Neural progenitor cell (in vitro differentiated cells): ENCODE measurements around the gene OR10J5. TPM values are rescaled to one million over a fixed set of nuclear protein-coding genes. Genes with fewer than 3 reads are reported as not detected.
"Not testable (repeated sequence)": the region's sequence is repeated elsewhere in the genome, so short reads cannot be mapped to it uniquely, and the experiment has no call there.

Source experiments
- DNase-seq: peaks from one replicate; pipeline ENCODE4 v3.0.0-alpha.2; 2016; ENCODE audit warnings: low spot score
- H2AFZ ChIP-seq: fragments of 200-600 bp; sonication (generic); replicated peaks from 2 replicates; pipeline ENCODE4 v1.6.1; 2016; ENCODE audit warnings: antibody characterized with exemption
- H3F3A ChIP-seq: fragments of 200-600 bp; sonication (generic); 2 replicates; pipeline ENCODE4 v1.6.1; 2016; ENCODE audit warnings: antibody characterized with exemption, low read depth
- H3K27ac ChIP-seq: fragments of 200-600 bp; sonication (generic); 2 replicates; pipeline ENCODE4 v1.5.1; 2016; ENCODE audit warnings: mild to moderate bottlenecking
- H3K27me3 ChIP-seq: fragments of 200-600 bp; sonication (generic); 2 replicates; pipeline ENCODE4 v1.6.1; 2016; ENCODE audit warnings: mild to moderate bottlenecking, moderate library complexity
- H3K36me3 ChIP-seq: fragments of 200-600 bp; sonication (generic); 2 replicates; pipeline ENCODE4 v1.5.1; 2016
- H3K4me1 ChIP-seq: fragments of 200-600 bp; sonication (generic); 2 replicates; pipeline ENCODE4 v1.6.1; 2016; ENCODE audit warnings: mixed run types
- H3K4me2 ChIP-seq: fragments of 200-600 bp; sonication (generic); 2 replicates; pipeline ENCODE4 v1.6.1; 2016
- H3K4me3 ChIP-seq: fragments of 200-600 bp; sonication (generic); 2 replicates; pipeline ENCODE4 v1.5.1; 2016
- H3K79me2 ChIP-seq: fragments of 200-600 bp; sonication (generic); 2 replicates; pipeline ENCODE4 v1.6.1; 2016; ENCODE audit warnings: low read depth
- H3K9ac ChIP-seq: fragments of 200-600 bp; sonication (generic); 2 replicates; pipeline ENCODE4 v1.6.1; 2016
- H3K9me3 ChIP-seq: fragments of 200-600 bp; sonication (generic); 2 replicates; pipeline ENCODE4 v1.5.1; 2016; ENCODE audit warnings: low read depth
- H4K20me1 ChIP-seq: fragments of 200-600 bp; sonication (generic); 2 replicates; pipeline ENCODE4 v1.6.1; 2016; ENCODE audit warnings: low read depth
- H3K27ac Mint-ChIP-seq: 3 replicates; pipeline ENCODE4 v1.8.0; 2021; ENCODE audit warnings: mixed read lengths
- H3K27me3 Mint-ChIP-seq: 2 replicates; pipeline ENCODE4 v1.8.0; 2022; ENCODE audit warnings: low read depth, mild to moderate bottlenecking, inconsistent platforms, moderate library complexity, mixed read lengths; ENCODE audit not compliant: insufficient read depth
- H3K36me3 Mint-ChIP-seq: 3 replicates; pipeline ENCODE4 v1.8.0; 2021; ENCODE audit warnings: mixed read lengths
- H3K4me1 Mint-ChIP-seq: 3 replicates; pipeline ENCODE4 v1.8.0; 2021; ENCODE audit warnings: mixed read lengths
- H3K4me3 Mint-ChIP-seq: 3 replicates; pipeline ENCODE4 v1.8.0; 2021; ENCODE audit warnings: mild to moderate bottlenecking, moderate library complexity, mixed read lengths
- H3K9me3 Mint-ChIP-seq: 3 replicates; pipeline ENCODE4 v1.8.0; 2020; ENCODE audit warnings: mixed read lengths
- EZH2 ChIP-seq: fragments of 200-600 bp; sonication (generic); IDR thresholded peaks from 2 replicates; pipeline ENCODE4 v1.6.1; 2017; ENCODE audit warnings: antibody characterized with exemption, mild to moderate bottlenecking, moderate library complexity
- EZH2phosphoT487 ChIP-seq: fragments of 200-600 bp; sonication (generic); IDR thresholded peaks from 2 replicates; pipeline ENCODE4 v1.6.1; 2017; ENCODE audit warnings: antibody characterized with exemption
- total RNA-seq: library from RNA; depleted of rRNA; stranded (reverse); fragments of >200 nt; gene quantifications from 2 replicates; pipeline ENCODE4 v1.2.3, GENCODE V29; 2015; ENCODE audit warnings: low replicate concordance
- TF ChIP-seq, protein P1 (sequence below): fragments of 200-600 bp; sonication (generic); IDR thresholded peaks from 2 replicates; pipeline ENCODE4 v1.5.1; 2017; ENCODE audit warnings: antibody characterized with exemption, mild to moderate bottlenecking

Gene OR10J5
- total RNA-seq, 1 donor from 2014 or later, result not detected

DNA sequence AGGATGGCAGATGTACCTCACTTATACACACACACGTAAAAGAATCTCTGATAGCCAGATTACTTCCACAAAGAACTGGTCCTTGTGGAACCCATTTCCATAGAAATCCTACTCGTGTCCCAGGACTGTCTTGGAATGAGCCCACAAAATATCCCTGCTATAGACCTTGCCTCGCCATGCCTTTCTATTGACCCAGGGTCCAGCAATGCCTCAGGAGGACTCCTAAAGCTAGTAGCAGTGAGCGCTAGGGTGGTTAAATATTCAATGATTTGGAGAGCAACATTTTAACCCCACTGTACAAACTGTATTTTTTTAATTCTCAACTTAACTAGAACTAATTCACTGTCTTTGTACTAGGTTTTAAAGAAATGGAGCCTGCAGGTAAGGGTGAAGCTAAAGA is 26.9 kb downstream of the OR10J5 start:
- no peaks in the 10 kb centered on the region for H4K20me1 ChIP-seq
- H3K9me3 ChIP-seq, result peaks cover 23% of the 10 kb centered on the region
- Mint-ChIP-seq H3K4me3 (no peak overlapping the region), H3K27me3 (no peaks in the 10 kb centered on the region), H3K9me3 (peaks cover 8% of the 10 kb centered on the region), H3K36me3 (no peaks in the 10 kb centered on the region), H3K4me1 (no peaks in the 10 kb centered on the region), H3K27ac (no peak overlapping the region)
- no peak overlapping the region for H2AFZ ChIP-seq
- H3K4me1 ChIP-seq, result no peaks in the 10 kb centered on the region
- H3K4me2 ChIP-seq, result no peak overlapping the region
- no peak for DNase-seq
- no peak overlapping the region for H3K27ac ChIP-seq
- H3K79me2 ChIP-seq, result no peaks in the 10 kb centered on the region
- H3K36me3 ChIP-seq, result no peaks in the 10 kb centered on the region
- no peaks in the 10 kb centered on the region for H3F3A ChIP-seq
- H3K9ac ChIP-seq, result no peak overlapping the region
- H3K4me3 ChIP-seq, result no peak overlapping the region
- no peaks in the 10 kb centered on the region for H3K27me3 ChIP-seq
- TF ChIP-seq, protein P1, sequence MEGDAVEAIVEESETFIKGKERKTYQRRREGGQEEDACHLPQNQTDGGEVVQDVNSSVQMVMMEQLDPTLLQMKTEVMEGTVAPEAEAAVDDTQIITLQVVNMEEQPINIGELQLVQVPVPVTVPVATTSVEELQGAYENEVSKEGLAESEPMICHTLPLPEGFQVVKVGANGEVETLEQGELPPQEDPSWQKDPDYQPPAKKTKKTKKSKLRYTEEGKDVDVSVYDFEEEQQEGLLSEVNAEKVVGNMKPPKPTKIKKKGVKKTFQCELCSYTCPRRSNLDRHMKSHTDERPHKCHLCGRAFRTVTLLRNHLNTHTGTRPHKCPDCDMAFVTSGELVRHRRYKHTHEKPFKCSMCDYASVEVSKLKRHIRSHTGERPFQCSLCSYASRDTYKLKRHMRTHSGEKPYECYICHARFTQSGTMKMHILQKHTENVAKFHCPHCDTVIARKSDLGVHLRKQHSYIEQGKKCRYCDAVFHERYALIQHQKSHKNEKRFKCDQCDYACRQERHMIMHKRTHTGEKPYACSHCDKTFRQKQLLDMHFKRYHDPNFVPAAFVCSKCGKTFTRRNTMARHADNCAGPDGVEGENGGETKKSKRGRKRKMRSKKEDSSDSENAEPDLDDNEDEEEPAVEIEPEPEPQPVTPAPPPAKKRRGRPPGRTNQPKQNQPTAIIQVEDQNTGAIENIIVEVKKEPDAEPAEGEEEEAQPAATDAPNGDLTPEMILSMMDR, result no peak
- TF ChIP-seq EZH2 (no peak), EZH2phosphoT487 (no peak)

DNA sequence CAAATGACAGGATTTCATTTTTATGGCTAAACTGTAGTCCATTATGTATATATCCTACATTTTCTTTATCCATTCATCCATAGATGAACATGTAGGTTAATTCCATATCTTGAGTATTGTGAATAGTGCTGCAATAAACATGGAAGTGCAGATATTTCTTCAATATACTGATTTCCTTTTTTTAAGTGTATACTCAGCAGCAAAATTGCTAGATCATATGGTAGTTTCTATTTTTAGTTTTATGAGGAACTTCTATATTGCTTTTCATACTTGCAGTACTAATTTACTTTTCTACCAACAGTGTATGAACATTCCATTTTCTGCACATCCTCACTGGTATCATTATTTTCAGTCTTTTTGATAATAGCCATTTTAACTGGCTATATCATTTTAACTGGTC is 30.1 kb downstream of the OR10J5 start:
- Histone ChIP-seq H3F3A (no peaks in the 10 kb centered on the region), H3K9ac (no peak overlapping the region), H3K36me3 (no peaks in the 10 kb centered on the region), H2AFZ (no peak overlapping the region), H3K79me2 (no peaks in the 10 kb centered on the region), H3K4me1 (no peaks in the 10 kb centered on the region), H4K20me1 (no peaks in the 10 kb centered on the region), H3K4me3 (no peak overlapping the region), H3K27me3 (no peaks in the 10 kb centered on the region), H3K4me2 (no peak overlapping the region), H3K9me3 (peaks cover 24% of the 10 kb centered on the region), H3K27ac (no peak overlapping the region)
- H3K27me3 Mint-ChIP-seq, result no peaks in the 10 kb centered on the region
- H3K27ac Mint-ChIP-seq, result no peak overlapping the region
- peaks cover 8% of the 10 kb centered on the region for H3K9me3 Mint-ChIP-seq
- no peaks in the 10 kb centered on the region for H3K4me1 Mint-ChIP-seq
- DNase-seq, result no peak
- H3K4me3 Mint-ChIP-seq, result no peak overlapping the region
- no peaks in the 10 kb centered on the region for H3K36me3 Mint-ChIP-seq
- TF ChIP-seq, protein P1, result no peak
- TF ChIP-seq EZH2phosphoT487 (no peak), EZH2 (no peak)

DNA sequence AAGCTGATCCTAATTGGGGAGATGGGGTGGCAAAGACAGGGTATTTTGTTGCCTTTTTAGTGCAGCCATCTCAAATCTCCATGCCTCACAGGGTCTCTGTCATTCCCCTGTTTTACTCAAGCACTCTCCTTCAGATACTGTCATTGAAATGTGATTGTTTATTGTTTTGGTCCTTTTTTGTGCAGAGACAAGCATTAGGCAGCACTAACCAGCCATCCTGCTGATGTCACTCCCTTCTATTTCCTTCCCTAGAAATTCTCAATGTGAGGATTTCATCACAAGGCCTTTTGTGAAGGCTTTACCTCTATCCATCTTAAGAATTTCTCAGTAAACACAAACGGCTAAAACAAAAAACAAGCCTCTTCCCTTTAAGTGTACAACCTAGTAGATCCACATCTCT is 34.7 kb downstream of the OR10J5 start:
- Histone ChIP-seq H3F3A (no peaks in the 10 kb centered on the region), H3K27ac (no peak overlapping the region), H3K79me2 (no peaks in the 10 kb centered on the region), H3K4me3 (no peak overlapping the region), H3K27me3 (no peaks in the 10 kb centered on the region), H3K9ac (no peak overlapping the region), H3K4me2 (no peak overlapping the region), H4K20me1 (no peaks in the 10 kb centered on the region), H3K36me3 (no peaks in the 10 kb centered on the region), H2AFZ (no peak overlapping the region), H3K4me1 (no peaks in the 10 kb centered on the region), H3K9me3 (peaks cover 36% of the 10 kb centered on the region)
- Mint-ChIP-seq H3K4me3 (no peak overlapping the region), H3K27me3 (no peaks in the 10 kb centered on the region), H3K9me3 (peaks cover 5% of the 10 kb centered on the region), H3K36me3 (no peaks in the 10 kb centered on the region), H3K27ac (no peak overlapping the region), H3K4me1 (no peaks in the 10 kb centered on the region)
- no peak for TF ChIP-seq EZH2phosphoT487
- TF ChIP-seq, protein P1, result no peak
- TF ChIP-seq EZH2, result no peak
- no peak for DNase-seq

DNA sequence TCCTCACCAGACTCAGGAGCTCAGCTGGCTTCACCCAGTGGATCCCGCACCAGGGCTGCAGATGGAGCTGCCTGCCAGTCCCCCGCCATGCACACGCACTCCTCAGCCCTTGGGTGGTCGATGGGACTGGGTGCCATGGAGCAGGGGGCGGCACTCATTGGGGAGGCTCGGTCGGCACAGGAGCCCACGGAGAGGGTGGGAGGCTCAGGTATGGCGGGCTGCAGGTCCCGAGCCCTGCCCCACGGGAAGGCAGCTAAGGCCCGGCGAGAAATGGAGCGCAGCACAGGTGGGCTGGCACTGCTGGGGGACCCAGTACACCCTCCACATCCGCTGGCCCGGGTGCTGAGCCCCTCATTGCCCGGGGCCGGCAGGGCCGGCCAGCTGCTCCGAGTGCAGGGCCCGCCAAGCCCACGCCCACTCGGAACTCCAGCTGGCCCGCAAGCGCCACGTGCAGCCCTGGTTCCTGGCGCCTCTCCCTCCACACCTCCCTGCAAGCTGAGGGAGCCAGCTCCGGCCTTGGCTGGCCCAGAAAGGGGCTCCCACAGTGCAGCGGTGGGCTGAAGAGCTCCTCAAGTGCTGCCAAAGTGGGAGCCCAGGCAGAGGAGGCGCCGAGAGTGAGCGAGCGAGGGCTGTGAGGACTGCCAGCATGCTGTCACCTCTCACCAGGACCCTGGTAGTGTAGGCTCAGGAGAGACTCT is 41.1 kb downstream of the OR10J5 start:
- H3K9ac ChIP-seq, H3K27me3 Mint-ChIP-seq, H3K4me2 ChIP-seq, DNase-seq, H3K4me3 ChIP-seq, H3K27ac ChIP-seq, H3K27me3 ChIP-seq, H3K4me3 Mint-ChIP-seq, H4K20me1 ChIP-seq, H3F3A ChIP-seq, H3K4me1 ChIP-seq, H3K36me3 ChIP-seq, H3K36me3 Mint-ChIP-seq, H3K27ac Mint-ChIP-seq, H2AFZ ChIP-seq, H3K4me1 Mint-ChIP-seq, H3K79me2 ChIP-seq, H3K9me3 Mint-ChIP-seq: not testable (repeated sequence)
- peaks cover 22% of the 10 kb centered on the region for H3K9me3 ChIP-seq
